Measurements from ENCODE around the gene PPP1R16B.

GRCh38 chr20:38854654-38855066 lies 49.2 kb downstream of the PPP1R16B start:
- TF ChIP-seq CTCF (IDR thresholded peaks at IDR 0.05; ENCODE audit: poor library complexity, severe bottlenecking) (no peak), TAF1 (IDR thresholded peaks at IDR 0.05; ENCODE audit: low read depth) (no peak), EZH2 (IDR thresholded peaks at IDR 0.05; ENCODE audit: borderline replicate concordance, insufficient read depth, low read length, poor library complexity, severe bottlenecking) (no peak), MXI1 (conservative IDR thresholded peaks at IDR 0.05; ENCODE audit: poor library complexity, severe bottlenecking) (no peak)
- TF ChIP-seq, protein P1, sequence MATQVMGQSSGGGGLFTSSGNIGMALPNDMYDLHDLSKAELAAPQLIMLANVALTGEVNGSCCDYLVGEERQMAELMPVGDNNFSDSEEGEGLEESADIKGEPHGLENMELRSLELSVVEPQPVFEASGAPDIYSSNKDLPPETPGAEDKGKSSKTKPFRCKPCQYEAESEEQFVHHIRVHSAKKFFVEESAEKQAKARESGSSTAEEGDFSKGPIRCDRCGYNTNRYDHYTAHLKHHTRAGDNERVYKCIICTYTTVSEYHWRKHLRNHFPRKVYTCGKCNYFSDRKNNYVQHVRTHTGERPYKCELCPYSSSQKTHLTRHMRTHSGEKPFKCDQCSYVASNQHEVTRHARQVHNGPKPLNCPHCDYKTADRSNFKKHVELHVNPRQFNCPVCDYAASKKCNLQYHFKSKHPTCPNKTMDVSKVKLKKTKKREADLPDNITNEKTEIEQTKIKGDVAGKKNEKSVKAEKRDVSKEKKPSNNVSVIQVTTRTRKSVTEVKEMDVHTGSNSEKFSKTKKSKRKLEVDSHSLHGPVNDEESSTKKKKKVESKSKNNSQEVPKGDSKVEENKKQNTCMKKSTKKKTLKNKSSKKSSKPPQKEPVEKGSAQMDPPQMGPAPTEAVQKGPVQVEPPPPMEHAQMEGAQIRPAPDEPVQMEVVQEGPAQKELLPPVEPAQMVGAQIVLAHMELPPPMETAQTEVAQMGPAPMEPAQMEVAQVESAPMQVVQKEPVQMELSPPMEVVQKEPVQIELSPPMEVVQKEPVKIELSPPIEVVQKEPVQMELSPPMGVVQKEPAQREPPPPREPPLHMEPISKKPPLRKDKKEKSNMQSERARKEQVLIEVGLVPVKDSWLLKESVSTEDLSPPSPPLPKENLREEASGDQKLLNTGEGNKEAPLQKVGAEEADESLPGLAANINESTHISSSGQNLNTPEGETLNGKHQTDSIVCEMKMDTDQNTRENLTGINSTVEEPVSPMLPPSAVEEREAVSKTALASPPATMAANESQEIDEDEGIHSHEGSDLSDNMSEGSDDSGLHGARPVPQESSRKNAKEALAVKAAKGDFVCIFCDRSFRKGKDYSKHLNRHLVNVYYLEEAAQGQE (IDR thresholded peaks at IDR 0.05; ENCODE audit: borderline replicate concordance): no peak
